Measurements from ENCODE around the gene CD86.

DNA sequence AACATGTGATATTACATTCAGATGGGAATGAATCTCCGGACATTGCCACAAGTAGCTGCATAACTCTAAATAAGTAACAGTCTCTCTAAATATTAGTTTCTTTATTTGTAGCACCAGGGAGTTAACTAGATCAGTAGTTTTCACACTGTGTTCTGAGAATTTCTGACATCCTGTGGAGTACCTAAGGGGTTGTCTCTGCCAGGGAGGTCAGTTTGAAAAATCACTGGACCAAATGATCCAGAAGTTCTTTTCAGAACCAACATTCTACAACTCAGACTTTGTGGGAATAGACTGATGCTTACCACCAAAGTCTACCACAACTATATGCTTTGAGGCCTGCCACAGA is 24.1 kb upstream of the CD86 start:
- TF ChIP-seq, protein P1, sequence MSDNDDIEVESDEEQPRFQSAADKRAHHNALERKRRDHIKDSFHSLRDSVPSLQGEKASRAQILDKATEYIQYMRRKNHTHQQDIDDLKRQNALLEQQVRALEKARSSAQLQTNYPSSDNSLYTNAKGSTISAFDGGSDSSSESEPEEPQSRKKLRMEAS (IDR thresholded peaks at IDR 0.05) = no peak
- TF ChIP-seq ZNF274 (IDR thresholded peaks at IDR 0.05; ENCODE audit: low read depth, low read length) (no peak), POLR2AphosphoS5 (IDR thresholded peaks at IDR 0.05; ENCODE audit: low read depth, low read length) (no peak), RAD21 (IDR thresholded peaks at IDR 0.05; ENCODE audit: low read depth) (no peak), EZH2phosphoT487 (IDR thresholded peaks at IDR 0.05; ENCODE audit: borderline replicate concordance) (no peak), POLR2A (IDR thresholded peaks at IDR 0.05; ENCODE audit: borderline replicate concordance, extremely low read depth, insufficient read depth, insufficient read length) (no peak), EZH2 (IDR thresholded peaks at IDR 0.05) (no peak), ZFX (IDR thresholded peaks at IDR 0.05) (no peak)
- TF ChIP-seq, protein P2, sequence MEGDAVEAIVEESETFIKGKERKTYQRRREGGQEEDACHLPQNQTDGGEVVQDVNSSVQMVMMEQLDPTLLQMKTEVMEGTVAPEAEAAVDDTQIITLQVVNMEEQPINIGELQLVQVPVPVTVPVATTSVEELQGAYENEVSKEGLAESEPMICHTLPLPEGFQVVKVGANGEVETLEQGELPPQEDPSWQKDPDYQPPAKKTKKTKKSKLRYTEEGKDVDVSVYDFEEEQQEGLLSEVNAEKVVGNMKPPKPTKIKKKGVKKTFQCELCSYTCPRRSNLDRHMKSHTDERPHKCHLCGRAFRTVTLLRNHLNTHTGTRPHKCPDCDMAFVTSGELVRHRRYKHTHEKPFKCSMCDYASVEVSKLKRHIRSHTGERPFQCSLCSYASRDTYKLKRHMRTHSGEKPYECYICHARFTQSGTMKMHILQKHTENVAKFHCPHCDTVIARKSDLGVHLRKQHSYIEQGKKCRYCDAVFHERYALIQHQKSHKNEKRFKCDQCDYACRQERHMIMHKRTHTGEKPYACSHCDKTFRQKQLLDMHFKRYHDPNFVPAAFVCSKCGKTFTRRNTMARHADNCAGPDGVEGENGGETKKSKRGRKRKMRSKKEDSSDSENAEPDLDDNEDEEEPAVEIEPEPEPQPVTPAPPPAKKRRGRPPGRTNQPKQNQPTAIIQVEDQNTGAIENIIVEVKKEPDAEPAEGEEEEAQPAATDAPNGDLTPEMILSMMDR (IDR thresholded peaks at IDR 0.05 in 2 of 3, conservative IDR thresholded peaks at IDR 0.05 in 1 of 3; ENCODE audit: borderline replicate concordance in 1 of 3, insufficient read depth in 1 of 3, low read depth in 2 of 3, low read length in 2 of 3) = no peak
- TF ChIP-seq, protein P3, sequence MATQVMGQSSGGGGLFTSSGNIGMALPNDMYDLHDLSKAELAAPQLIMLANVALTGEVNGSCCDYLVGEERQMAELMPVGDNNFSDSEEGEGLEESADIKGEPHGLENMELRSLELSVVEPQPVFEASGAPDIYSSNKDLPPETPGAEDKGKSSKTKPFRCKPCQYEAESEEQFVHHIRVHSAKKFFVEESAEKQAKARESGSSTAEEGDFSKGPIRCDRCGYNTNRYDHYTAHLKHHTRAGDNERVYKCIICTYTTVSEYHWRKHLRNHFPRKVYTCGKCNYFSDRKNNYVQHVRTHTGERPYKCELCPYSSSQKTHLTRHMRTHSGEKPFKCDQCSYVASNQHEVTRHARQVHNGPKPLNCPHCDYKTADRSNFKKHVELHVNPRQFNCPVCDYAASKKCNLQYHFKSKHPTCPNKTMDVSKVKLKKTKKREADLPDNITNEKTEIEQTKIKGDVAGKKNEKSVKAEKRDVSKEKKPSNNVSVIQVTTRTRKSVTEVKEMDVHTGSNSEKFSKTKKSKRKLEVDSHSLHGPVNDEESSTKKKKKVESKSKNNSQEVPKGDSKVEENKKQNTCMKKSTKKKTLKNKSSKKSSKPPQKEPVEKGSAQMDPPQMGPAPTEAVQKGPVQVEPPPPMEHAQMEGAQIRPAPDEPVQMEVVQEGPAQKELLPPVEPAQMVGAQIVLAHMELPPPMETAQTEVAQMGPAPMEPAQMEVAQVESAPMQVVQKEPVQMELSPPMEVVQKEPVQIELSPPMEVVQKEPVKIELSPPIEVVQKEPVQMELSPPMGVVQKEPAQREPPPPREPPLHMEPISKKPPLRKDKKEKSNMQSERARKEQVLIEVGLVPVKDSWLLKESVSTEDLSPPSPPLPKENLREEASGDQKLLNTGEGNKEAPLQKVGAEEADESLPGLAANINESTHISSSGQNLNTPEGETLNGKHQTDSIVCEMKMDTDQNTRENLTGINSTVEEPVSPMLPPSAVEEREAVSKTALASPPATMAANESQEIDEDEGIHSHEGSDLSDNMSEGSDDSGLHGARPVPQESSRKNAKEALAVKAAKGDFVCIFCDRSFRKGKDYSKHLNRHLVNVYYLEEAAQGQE (IDR thresholded peaks at IDR 0.05; ENCODE audit: low read depth) = no peak

All from HCT116 (cell line).